GM23338 (cell line): ENCODE data around the gene ALOX5AP. TPM values are rescaled to one million over a fixed set of nuclear protein-coding genes. Genes with fewer than 3 reads are reported as not detected.

Experiments
- ATAC-seq: fragments of 200-7000 bp; cut with Tn5 transposase; 3 replicates; pipeline ENCODE4 v1.9.1; 2020
- DNase-seq: peaks from one replicate; pipeline ENCODE4 v3.0.0-alpha.2; 2015; ENCODE audit warnings: low spot score
- H2AFZ ChIP-seq: fragments of 200-600 bp; sonication (generic); 2 replicates; pipeline ENCODE4 v1.8.0; 2016; ENCODE audit warnings: antibody characterized with exemption, mild to moderate bottlenecking, moderate library complexity
- H3F3A ChIP-seq: fragments of 200-600 bp; sonication (generic); replicated peaks from 2 replicates; pipeline ENCODE4 v1.8.0; 2017; ENCODE audit warnings: antibody characterized with exemption, mixed run types, low read depth
- H3K27ac ChIP-seq: fragments of 200-600 bp; sonication (generic); 2 replicates; pipeline ENCODE4 v1.6.1; 2016; ENCODE audit warnings: low read depth
- H3K27me3 ChIP-seq: fragments of 200-600 bp; sonication (generic); 2 replicates; pipeline ENCODE4 v1.8.0; 2016; ENCODE audit warnings: mild to moderate bottlenecking, mixed run types, moderate library complexity; ENCODE audit not compliant: insufficient read depth
- H3K36me3 ChIP-seq: fragments of 200-600 bp; sonication (generic); 2 replicates; pipeline ENCODE4 v1.8.0; 2016; ENCODE audit warnings: mild to moderate bottlenecking; ENCODE audit not compliant: insufficient read depth
- H3K4me1 ChIP-seq: fragments of 200-600 bp; sonication (generic); 2 replicates; pipeline ENCODE4 v1.8.0; 2016; ENCODE audit warnings: mild to moderate bottlenecking, moderate library complexity; ENCODE audit not compliant: insufficient read depth
- H3K4me2 ChIP-seq: fragments of 200-600 bp; sonication (generic); 2 replicates; pipeline ENCODE4 v1.7.1; 2017; ENCODE audit warnings: mixed run types
- H3K4me3 ChIP-seq: fragments of 200-600 bp; sonication (generic); 2 replicates; pipeline ENCODE4 v1.6.1; 2016; ENCODE audit warnings: mixed run types
- H3K79me2 ChIP-seq: fragments of 200-600 bp; sonication (generic); replicated peaks from 2 replicates; pipeline ENCODE4 v1.8.0; 2017; ENCODE audit warnings: mild to moderate bottlenecking; ENCODE audit not compliant: insufficient read depth
- H3K9me2 ChIP-seq: fragments of 200-600 bp; sonication (generic); 2 replicates; pipeline ENCODE4 v1.8.0; 2017; ENCODE audit not compliant: insufficient read depth
- H4K20me1 ChIP-seq: fragments of 200-600 bp; sonication (generic); replicated peaks from 2 replicates; pipeline ENCODE4 v1.8.0; 2017; ENCODE audit warnings: mild to moderate bottlenecking; ENCODE audit not compliant: insufficient read depth
- H3K27ac Mint-ChIP-seq: 2 replicates; pipeline ENCODE4 v1.8.0; 2020; ENCODE audit warnings: inconsistent platforms, mild to moderate bottlenecking, moderate library complexity, mixed read lengths
- H3K27me3 Mint-ChIP-seq: 3 replicates; pipeline ENCODE4 v1.8.0; 2022; ENCODE audit warnings: low read depth, mild to moderate bottlenecking, moderate library complexity, mixed read lengths, inconsistent platforms; ENCODE audit not compliant: insufficient read depth, poor library complexity
- H3K36me3 Mint-ChIP-seq: 3 replicates; pipeline ENCODE4 v1.8.0; 2021; ENCODE audit warnings: low read depth, mild to moderate bottlenecking, inconsistent platforms, moderate library complexity, mixed read lengths
- H3K4me1 Mint-ChIP-seq: 3 replicates; pipeline ENCODE4 v1.8.0; 2020; ENCODE audit warnings: mild to moderate bottlenecking, inconsistent platforms, mixed read lengths
- H3K4me3 Mint-ChIP-seq: 3 replicates; pipeline ENCODE4 v1.8.0; 2021; ENCODE audit warnings: moderate library complexity, mild to moderate bottlenecking, inconsistent platforms, mixed read lengths
- H3K9me3 Mint-ChIP-seq: 3 replicates; pipeline ENCODE4 v1.8.0; 2020; ENCODE audit warnings: moderate library complexity, mild to moderate bottlenecking, inconsistent platforms, mixed read lengths
- CREB1 ChIP-seq: fragments of 250-450 bp; sonication (Bioruptor Pico); IDR thresholded peaks from 2 replicates; pipeline ENCODE4 v1.5.0; 2020; ENCODE audit warnings: low read depth, mild to moderate bottlenecking, moderate library complexity
- CTCF ChIP-seq, 2 experiments: fragments of 200-600 bp in 1 of 2; sonication (generic) in 1 of 2; conservative IDR thresholded peaks; 2 replicates each; pipeline versions ENCODE4 v1.5.1 to v1.6.1; 2016 to 2017; ENCODE audit warnings: antibody characterized with exemption in 2 of 2, low read depth in 2 of 2, mild to moderate bottlenecking in 2 of 2, moderate library complexity in 1 of 2
- ETS1 ChIP-seq: IDR thresholded peaks from 2 replicates; pipeline ENCODE4 v1.6.1; 2016; ENCODE audit warnings: antibody characterized with exemption
- EZH2 ChIP-seq: fragments of 200-600 bp; sonication (generic); IDR thresholded peaks from one replicate; pipeline ENCODE4 v1.8.0; 2017; ENCODE audit warnings: antibody characterized with exemption, mild to moderate bottlenecking, low read depth; ENCODE audit not compliant: unreplicated experiment
- EZH2phosphoT487 ChIP-seq: fragments of 200-600 bp; sonication (generic); IDR thresholded peaks from one replicate; pipeline ENCODE4 v1.8.1; 2018; ENCODE audit warnings: antibody characterized with exemption; ENCODE audit not compliant: unreplicated experiment
- JUNB ChIP-seq: IDR thresholded peaks from one replicate; pipeline ENCODE4 v1.6.1; 2016; ENCODE audit warnings: antibody characterized with exemption; ENCODE audit not compliant: unreplicated experiment
- NANOG ChIP-seq: IDR thresholded peaks from 2 replicates; pipeline ENCODE4 v1.6.1; 2016; ENCODE audit warnings: antibody characterized with exemption, borderline replicate concordance
- POLR2AphosphoS5 ChIP-seq: IDR thresholded peaks from 2 replicates; pipeline ENCODE4 v1.6.1; 2016; ENCODE audit warnings: antibody characterized with exemption, low read depth
- REST ChIP-seq: IDR thresholded peaks from one replicate; pipeline ENCODE4 v1.6.1; 2018; ENCODE audit warnings: antibody characterized with exemption; ENCODE audit not compliant: unreplicated experiment
- STAT1 ChIP-seq: IDR thresholded peaks from one replicate; pipeline ENCODE4 v1.6.1; 2016; ENCODE audit warnings: antibody characterized with exemption; ENCODE audit not compliant: unreplicated experiment
- ZNF114 ChIP-seq: fragments of 250-450 bp; sonication (Bioruptor Pico); IDR thresholded peaks from 2 replicates; pipeline ENCODE4 v1.5.0; 2020; ENCODE audit warnings: mild to moderate bottlenecking, moderate library complexity
- ZNF331 ChIP-seq: fragments of 250-450 bp; sonication (Bioruptor Pico); IDR thresholded peaks from 2 replicates; pipeline ENCODE4 v1.5.0; 2020; ENCODE audit warnings: low read depth, mild to moderate bottlenecking, moderate library complexity
- polyA plus RNA-seq: library from polyadenylated mRNA; unstranded; fragments of >200 nt; fragmentation: Nextera tagmentation; extraction: Ambion mirVana; gene quantifications from 2 replicates; pipeline ENCODE4 v1.2.1, GENCODE V29; 2016
- total RNA-seq: library from RNA; depleted of rRNA; stranded (reverse); fragments of >200 nt; shearing (Covaris generic); gene quantifications from 2 replicates; pipeline ENCODE4 v1.2.3, GENCODE V29; 2014

ALOX5AP gene
- total and polyA plus RNA-seq, 2 experiments from 2014 or later, result 0.23 TPM; not detected in 1

GRCh38 chr13:30724778-30725177 is 10.6 kb upstream of the ALOX5AP start (continued):
- TF ChIP-seq REST, result no peak
- no peak for TF ChIP-seq EZH2phosphoT487
- no peak for TF ChIP-seq EZH2
- no peak for TF ChIP-seq STAT1
- TF ChIP-seq CTCF (conservative IDR thresholded peaks at IDR 0.05; ENCODE audit: low read depth in 2 of 2), result no peak
- no peak for TF ChIP-seq NANOG
- TF ChIP-seq ETS1, result no peak
- TF ChIP-seq ZNF114, result no peak
- TF ChIP-seq JUNB, result no peak
- no peak for TF ChIP-seq POLR2AphosphoS5
- TF ChIP-seq ZNF331 (CRISPR knock-in tag), result no peak
- no peak for TF ChIP-seq CREB1 (CRISPR knock-in tag)

- Mint-ChIP-seq H3K27me3 (no peaks in the 10 kb centered on the region), H3K9me3 (no peaks in the 10 kb centered on the region), H3K4me1 (no peaks in the 10 kb centered on the region; the same call in 2 of the 3 replicates), H3K27ac (no peak overlapping the region), H3K4me3 (no peak overlapping the region), H3K36me3 (no peaks in the 10 kb centered on the region)
- no peaks in the 10 kb centered on the region for H4K20me1 ChIP-seq
- H3K4me1 ChIP-seq, result no peaks in the 10 kb centered on the region
- H3K4me2 ChIP-seq, result no peak overlapping the region
- peaks cover 10% of the 10 kb centered on the region; the same call in 1 of the 2 replicates for H3K9me2 ChIP-seq
- no peaks in the 10 kb centered on the region for H3K27me3 ChIP-seq
- H3F3A ChIP-seq, result no peaks in the 10 kb centered on the region
- no peak for ATAC-seq
- no peak overlapping the region for H3K27ac ChIP-seq
- H3K36me3 ChIP-seq, result no peaks in the 10 kb centered on the region
- DNase-seq, result no peak
- H2AFZ ChIP-seq, result no peak overlapping the region
- H3K4me3 ChIP-seq, result no peak overlapping the region
- H3K79me2 ChIP-seq, result no peaks in the 10 kb centered on the region
- no peak for TF ChIP-seq CREB1 (CRISPR knock-in tag)
- TF ChIP-seq REST, result no peak
- TF ChIP-seq STAT1, result no peak
- TF ChIP-seq EZH2, result no peak
- no peak for TF ChIP-seq NANOG
- TF ChIP-seq EZH2phosphoT487, result no peak
- TF ChIP-seq ZNF114, result no peak
- TF ChIP-seq POLR2AphosphoS5, result no peak
- TF ChIP-seq ETS1, result no peak
- TF ChIP-seq JUNB, result no peak
Measured at GRCh38 chr13:30725326-30726085, 9.8 kb upstream of the ALOX5AP start.
